Measurements from ENCODE around the gene KRT25.

DNA sequence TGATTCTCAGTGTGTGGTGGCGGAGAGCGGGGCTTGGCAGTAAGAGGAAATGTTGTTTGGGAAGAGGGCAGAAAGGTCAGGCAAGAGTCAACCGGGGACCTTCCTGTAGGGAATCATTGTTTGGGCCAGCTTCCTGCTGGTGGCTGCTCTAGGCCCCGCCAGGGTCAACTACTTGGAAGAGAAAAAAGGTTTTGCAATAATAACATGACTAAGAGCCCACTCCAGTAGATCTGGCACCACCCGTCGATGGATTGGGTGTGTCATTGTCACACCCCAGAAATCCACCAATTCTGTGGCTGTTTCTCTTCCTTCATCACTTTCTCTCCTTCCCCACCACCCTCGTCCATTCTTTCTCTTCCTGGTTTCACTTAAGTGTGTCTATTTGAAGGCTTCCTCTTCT, 47.4 kb downstream of the KRT25 start:
- TF ChIP-seq, protein P1, sequence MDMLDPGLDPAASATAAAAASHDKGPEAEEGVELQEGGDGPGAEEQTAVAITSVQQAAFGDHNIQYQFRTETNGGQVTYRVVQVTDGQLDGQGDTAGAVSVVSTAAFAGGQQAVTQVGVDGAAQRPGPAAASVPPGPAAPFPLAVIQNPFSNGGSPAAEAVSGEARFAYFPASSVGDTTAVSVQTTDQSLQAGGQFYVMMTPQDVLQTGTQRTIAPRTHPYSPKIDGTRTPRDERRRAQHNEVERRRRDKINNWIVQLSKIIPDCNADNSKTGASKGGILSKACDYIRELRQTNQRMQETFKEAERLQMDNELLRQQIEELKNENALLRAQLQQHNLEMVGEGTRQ (IDR thresholded peaks at IDR 0.05) = no peak
- TF ChIP-seq CEBPB (IDR thresholded peaks at IDR 0.05) (peak; percentile 21 to 35; a peak in 1 of 4 replicates), MAFK (IDR thresholded peaks at IDR 0.05; ENCODE audit: partially characterized antibody) (no peak), ZNF302 (CRISPR knock-in tag; IDR thresholded peaks at IDR 0.05) (no peak), PHF8 (IDR thresholded peaks at IDR 0.05; ENCODE audit: borderline replicate concordance, low read depth) (no peak), EP300 (IDR thresholded peaks at IDR 0.05) (no peak)
- TF ChIP-seq, protein P2, sequence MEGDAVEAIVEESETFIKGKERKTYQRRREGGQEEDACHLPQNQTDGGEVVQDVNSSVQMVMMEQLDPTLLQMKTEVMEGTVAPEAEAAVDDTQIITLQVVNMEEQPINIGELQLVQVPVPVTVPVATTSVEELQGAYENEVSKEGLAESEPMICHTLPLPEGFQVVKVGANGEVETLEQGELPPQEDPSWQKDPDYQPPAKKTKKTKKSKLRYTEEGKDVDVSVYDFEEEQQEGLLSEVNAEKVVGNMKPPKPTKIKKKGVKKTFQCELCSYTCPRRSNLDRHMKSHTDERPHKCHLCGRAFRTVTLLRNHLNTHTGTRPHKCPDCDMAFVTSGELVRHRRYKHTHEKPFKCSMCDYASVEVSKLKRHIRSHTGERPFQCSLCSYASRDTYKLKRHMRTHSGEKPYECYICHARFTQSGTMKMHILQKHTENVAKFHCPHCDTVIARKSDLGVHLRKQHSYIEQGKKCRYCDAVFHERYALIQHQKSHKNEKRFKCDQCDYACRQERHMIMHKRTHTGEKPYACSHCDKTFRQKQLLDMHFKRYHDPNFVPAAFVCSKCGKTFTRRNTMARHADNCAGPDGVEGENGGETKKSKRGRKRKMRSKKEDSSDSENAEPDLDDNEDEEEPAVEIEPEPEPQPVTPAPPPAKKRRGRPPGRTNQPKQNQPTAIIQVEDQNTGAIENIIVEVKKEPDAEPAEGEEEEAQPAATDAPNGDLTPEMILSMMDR (IDR thresholded peaks at IDR 0.05) = no peak
- TF ChIP-seq, protein P3, sequence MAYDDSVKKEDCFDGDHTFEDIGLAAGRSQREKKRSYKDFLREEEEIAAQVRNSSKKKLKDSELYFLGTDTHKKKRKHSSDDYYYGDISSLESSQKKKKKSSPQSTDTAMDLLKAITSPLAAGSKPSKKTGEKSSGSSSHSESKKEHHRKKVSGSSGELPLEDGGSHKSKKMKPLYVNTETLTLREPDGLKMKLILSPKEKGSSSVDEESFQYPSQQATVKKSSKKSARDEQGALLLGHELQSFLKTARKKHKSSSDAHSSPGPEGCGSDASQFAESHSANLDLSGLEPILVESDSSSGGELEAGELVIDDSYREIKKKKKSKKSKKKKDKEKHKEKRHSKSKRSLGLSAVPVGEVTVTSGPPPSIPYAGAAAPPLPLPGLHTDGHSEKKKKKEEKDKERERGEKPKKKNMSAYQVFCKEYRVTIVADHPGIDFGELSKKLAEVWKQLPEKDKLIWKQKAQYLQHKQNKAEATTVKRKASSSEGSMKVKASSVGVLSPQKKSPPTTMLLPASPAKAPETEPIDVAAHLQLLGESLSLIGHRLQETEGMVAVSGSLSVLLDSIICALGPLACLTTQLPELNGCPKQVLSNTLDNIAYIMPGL (CRISPR knock-in tag; IDR thresholded peaks at IDR 0.05; ENCODE audit: borderline replicate concordance) = no peak
- TF ChIP-seq, protein P4, sequence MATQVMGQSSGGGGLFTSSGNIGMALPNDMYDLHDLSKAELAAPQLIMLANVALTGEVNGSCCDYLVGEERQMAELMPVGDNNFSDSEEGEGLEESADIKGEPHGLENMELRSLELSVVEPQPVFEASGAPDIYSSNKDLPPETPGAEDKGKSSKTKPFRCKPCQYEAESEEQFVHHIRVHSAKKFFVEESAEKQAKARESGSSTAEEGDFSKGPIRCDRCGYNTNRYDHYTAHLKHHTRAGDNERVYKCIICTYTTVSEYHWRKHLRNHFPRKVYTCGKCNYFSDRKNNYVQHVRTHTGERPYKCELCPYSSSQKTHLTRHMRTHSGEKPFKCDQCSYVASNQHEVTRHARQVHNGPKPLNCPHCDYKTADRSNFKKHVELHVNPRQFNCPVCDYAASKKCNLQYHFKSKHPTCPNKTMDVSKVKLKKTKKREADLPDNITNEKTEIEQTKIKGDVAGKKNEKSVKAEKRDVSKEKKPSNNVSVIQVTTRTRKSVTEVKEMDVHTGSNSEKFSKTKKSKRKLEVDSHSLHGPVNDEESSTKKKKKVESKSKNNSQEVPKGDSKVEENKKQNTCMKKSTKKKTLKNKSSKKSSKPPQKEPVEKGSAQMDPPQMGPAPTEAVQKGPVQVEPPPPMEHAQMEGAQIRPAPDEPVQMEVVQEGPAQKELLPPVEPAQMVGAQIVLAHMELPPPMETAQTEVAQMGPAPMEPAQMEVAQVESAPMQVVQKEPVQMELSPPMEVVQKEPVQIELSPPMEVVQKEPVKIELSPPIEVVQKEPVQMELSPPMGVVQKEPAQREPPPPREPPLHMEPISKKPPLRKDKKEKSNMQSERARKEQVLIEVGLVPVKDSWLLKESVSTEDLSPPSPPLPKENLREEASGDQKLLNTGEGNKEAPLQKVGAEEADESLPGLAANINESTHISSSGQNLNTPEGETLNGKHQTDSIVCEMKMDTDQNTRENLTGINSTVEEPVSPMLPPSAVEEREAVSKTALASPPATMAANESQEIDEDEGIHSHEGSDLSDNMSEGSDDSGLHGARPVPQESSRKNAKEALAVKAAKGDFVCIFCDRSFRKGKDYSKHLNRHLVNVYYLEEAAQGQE (IDR thresholded peaks at IDR 0.05) = no peak

Data from A549 (cell line).